Gastroesophageal sphincter (tissue), 4 donors: ENCODE results near the gene OR2V1. TPM values are rescaled to one million over a fixed set of nuclear protein-coding genes. Genes with fewer than 3 reads are reported as not detected.
"Not testable (repeated sequence)": the region's sequence is repeated elsewhere in the genome, so short reads cannot be mapped to it uniquely, and the experiment has no call there.

Source experiments
- ATAC-seq: fragments of 150-250 bp; one replicate; pipeline ENCODE4 v1.9.1; 2016; ENCODE audit warnings: mild to moderate bottlenecking, moderate library complexity
- H3K27ac ChIP-seq, 4 donors: fragments of 200-600 bp; sonication (generic) in 3 of 4; 1 replicate in 3 of 4; 2 replicates in 1 of 4; pipeline ENCODE4 v1.5.1; 2016 to 2019
- H3K27me3 ChIP-seq: fragments of 200-600 bp; sonication (generic); one replicate; pipeline ENCODE4 v1.5.1; 2019
- H3K36me3 ChIP-seq, 2 donors: fragments of 200-600 bp; sonication (generic); one replicate each; pipeline ENCODE4 v1.5.1; 2019; ENCODE audit warnings: control low read depth in 1 of 2
- H3K4me1 ChIP-seq, 3 donors: fragments of 200-600 bp; sonication (generic); 1 replicate in 2 of 3; 2 replicates in 1 of 3; pipeline ENCODE4 v1.5.1; 2016 to 2019; ENCODE audit warnings: control low read depth in 2 of 3
- H3K4me3 ChIP-seq, 2 donors: fragments of 200-600 bp; sonication (generic); one replicate each; pipeline ENCODE4 v1.5.1; 2019; ENCODE audit warnings: mild to moderate bottlenecking in 1 of 2, moderate library complexity in 1 of 2
- H3K9me3 ChIP-seq, 3 donors: fragments of 200-600 bp; sonication (generic); one replicate each; pipeline ENCODE4 v1.5.1; 2017 to 2019; ENCODE audit warnings: control low read depth in 2 of 3
- EP300 ChIP-seq: sonication (generic); formaldehyde crosslinking; IDR thresholded peaks from one replicate; pipeline ENCODE4 v1.6.1; 2017; ENCODE audit warnings: antibody characterized with exemption, mild to moderate bottlenecking
- POLR2A ChIP-seq, 2 donors: fragments of 450-650 bp; IDR thresholded peaks; one replicate each; pipeline ENCODE4 v1.6.1; 2017; ENCODE audit warnings: antibody characterized with exemption in 2 of 2, mild to moderate bottlenecking in 2 of 2, moderate library complexity in 1 of 2
- POLR2AphosphoS5 ChIP-seq: sonication (generic); formaldehyde crosslinking; IDR thresholded peaks from one replicate; pipeline ENCODE4 v1.6.1; 2017; ENCODE audit warnings: antibody characterized with exemption
- WGBS, 2 donors: methylation state at CpG; one replicate each; pipeline ENCODE4 v1.1.5; 2018; ENCODE audit warnings: low coverage in 1 of 2; 5-methylcytosine and 5-hydroxymethylcytosine counted together
- total RNA-seq, 4 donors: library from RNA; depleted of rRNA; stranded (reverse); fragments of >200 nt; gene quantifications; one replicate each; pipeline ENCODE4 v1.1.0, GENCODE V29; 2016
- TF ChIP-seq, protein P1 (sequence below), 4 experiments: fragments of 200-600 bp in 2 of 4; fragments of 450-650 bp in 2 of 4; sonication (generic) in 1 of 4; IDR thresholded peaks; one replicate each; pipeline ENCODE4 v1.5.1; 2017 to 2019; ENCODE audit warnings: antibody characterized with exemption in 4 of 4, mild to moderate bottlenecking in 2 of 4, moderate library complexity in 2 of 4

The OR2V1 gene
- total RNA-seq, 4 donors from 2014 or later, result 0.12 TPM; not detected in 3

DNA sequence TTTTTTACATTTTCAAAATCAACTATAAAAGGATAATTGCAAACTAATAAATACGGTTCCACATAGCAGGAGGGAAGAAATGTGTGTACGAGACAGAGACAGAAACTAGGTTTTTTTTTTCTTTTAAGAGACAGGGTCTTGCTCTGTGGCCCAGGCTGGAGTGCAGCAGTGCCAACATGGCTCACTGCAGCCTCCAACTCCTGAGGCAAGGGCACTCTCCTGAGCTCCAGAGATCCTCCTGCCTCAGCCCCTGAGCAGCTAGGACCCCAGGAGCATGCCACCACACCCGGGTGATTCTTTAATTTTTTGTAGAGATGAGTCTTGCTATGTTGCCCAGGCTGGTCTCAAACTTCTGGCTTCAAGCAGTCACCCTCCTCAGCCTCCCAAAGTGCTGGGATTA is 2.1 kb upstream of the OR2V1 start:
- peaks cover 0 to 20% (median 0%) of the 10 kb centered on the region in 3 donors for H3K9me3 ChIP-seq
- no peak overlapping the region for H3K4me3 ChIP-seq
- WGBS, 2 donors, result 67 to 83% methylated on average over 2 to 3 of the region's 3 CpGs
- TF ChIP-seq POLR2A (IDR thresholded peaks at IDR 0.05) (no peak), POLR2AphosphoS5 (no peak), EP300 (no peak)
- TF ChIP-seq, protein P1, sequence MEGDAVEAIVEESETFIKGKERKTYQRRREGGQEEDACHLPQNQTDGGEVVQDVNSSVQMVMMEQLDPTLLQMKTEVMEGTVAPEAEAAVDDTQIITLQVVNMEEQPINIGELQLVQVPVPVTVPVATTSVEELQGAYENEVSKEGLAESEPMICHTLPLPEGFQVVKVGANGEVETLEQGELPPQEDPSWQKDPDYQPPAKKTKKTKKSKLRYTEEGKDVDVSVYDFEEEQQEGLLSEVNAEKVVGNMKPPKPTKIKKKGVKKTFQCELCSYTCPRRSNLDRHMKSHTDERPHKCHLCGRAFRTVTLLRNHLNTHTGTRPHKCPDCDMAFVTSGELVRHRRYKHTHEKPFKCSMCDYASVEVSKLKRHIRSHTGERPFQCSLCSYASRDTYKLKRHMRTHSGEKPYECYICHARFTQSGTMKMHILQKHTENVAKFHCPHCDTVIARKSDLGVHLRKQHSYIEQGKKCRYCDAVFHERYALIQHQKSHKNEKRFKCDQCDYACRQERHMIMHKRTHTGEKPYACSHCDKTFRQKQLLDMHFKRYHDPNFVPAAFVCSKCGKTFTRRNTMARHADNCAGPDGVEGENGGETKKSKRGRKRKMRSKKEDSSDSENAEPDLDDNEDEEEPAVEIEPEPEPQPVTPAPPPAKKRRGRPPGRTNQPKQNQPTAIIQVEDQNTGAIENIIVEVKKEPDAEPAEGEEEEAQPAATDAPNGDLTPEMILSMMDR (IDR thresholded peaks at IDR 0.05), result no peak
- H3K27me3 ChIP-seq, result peaks cover 50% of the 10 kb centered on the region
- no peak overlapping the region for H3K27ac ChIP-seq
- no peak for ATAC-seq
- H3K4me1 ChIP-seq, result peaks cover 0 to 4% (median 0%) of the 10 kb centered on the region in 3 donors
- no peaks in the 10 kb centered on the region for H3K36me3 ChIP-seq

DNA sequence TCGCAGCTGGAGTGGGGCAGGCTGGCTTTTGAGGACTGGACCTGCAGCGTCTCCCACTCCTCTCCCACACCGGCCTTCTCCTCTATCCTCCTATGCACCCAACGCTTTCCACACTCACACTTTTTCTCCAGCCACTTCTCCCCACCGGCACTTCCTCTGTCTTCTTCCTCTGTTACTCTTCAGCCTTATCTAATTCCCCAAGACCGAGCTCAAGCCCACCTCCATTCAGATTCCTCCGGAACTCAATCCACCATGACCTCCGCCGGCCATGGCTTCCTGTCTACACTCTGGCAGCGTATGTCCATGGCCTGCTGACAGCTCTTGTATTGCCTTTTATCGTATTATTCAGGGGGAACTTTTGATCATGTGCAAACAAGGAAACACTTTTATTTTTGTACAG is 545 bp upstream of the OR2V1 start:
- H3K36me3 ChIP-seq, result no peaks in the 10 kb centered on the region
- H3K27me3 ChIP-seq, result peaks cover 65% of the 10 kb centered on the region
- WGBS, 2 donors, result 60 to 80% methylated on average over 11 of the region's 11 CpGs
- peaks cover 0 to 10% (median 0%) of the 10 kb centered on the region in 3 donors for H3K9me3 ChIP-seq
- TF ChIP-seq EP300 (no peak), POLR2AphosphoS5 (no peak), POLR2A (IDR thresholded peaks at IDR 0.05) (no peak)
- TF ChIP-seq, protein P1 (IDR thresholded peaks at IDR 0.05), result no peak
- H3K27ac ChIP-seq, result no peak overlapping the region
- H3K4me3 ChIP-seq, result no peak overlapping the region
- ATAC-seq, result no peak
- peaks cover 0 to 4% (median 0%) of the 10 kb centered on the region in 3 donors for H3K4me1 ChIP-seq

DNA sequence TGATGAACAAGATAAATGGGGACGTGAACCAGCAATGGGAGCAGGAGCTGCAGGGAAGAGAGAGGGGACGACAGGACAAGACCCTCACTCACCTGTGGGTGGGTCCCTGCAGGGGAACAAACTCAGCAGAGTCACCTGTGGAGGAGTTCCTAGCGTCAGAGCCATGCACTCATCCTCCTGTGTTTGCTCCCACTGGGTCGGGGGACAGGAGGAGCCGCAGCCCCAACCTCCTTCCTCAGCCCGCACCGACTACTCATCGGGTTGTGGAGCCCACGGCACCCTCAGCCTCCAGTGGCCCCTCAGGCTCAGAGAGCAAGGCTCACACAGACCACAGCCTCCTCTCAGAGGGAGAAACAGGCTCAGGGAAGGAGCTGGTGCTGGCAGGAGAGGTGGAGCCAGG is 888 bp downstream of the OR2V1 start:
- peaks cover 80% of the 10 kb centered on the region for H3K27me3 ChIP-seq
- H3K4me3 ChIP-seq, result not testable (repeated sequence)

DNA sequence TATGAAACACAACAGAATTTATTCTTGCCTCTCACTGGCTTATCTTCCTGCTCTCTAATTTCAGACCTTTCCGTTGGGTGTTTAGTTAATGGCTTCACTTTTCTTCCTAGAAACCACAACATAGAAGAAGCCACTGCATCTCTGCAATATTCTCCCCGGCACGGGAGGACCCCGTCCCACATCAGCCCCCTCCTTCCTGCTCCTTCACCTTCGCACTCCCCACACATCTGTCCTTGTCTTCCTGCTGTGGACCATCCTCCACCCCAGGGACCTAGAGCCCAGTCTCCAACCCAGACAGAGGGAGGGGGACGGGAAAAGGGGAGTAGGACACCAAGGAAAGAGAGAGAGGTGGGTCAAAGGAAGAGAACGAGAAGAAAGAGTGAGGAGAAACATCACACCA is 1.4 kb downstream of the OR2V1 start:
- WGBS, 2 donors, result 23 to 25% methylated on average over 5 to 6 of the region's 7 CpGs
- H3K27ac ChIP-seq, result no peak overlapping the region

More for the DNA sequence above, 888 bp downstream of the OR2V1 start:
- H3K4me1 ChIP-seq, ATAC-seq, H3K9me3 ChIP-seq, H3K27ac ChIP-seq, H3K36me3 ChIP-seq: not testable (repeated sequence)
- WGBS, 2 donors, result 44 to 60% methylated on average over 2 to 3 of the region's 9 CpGs

DNA sequence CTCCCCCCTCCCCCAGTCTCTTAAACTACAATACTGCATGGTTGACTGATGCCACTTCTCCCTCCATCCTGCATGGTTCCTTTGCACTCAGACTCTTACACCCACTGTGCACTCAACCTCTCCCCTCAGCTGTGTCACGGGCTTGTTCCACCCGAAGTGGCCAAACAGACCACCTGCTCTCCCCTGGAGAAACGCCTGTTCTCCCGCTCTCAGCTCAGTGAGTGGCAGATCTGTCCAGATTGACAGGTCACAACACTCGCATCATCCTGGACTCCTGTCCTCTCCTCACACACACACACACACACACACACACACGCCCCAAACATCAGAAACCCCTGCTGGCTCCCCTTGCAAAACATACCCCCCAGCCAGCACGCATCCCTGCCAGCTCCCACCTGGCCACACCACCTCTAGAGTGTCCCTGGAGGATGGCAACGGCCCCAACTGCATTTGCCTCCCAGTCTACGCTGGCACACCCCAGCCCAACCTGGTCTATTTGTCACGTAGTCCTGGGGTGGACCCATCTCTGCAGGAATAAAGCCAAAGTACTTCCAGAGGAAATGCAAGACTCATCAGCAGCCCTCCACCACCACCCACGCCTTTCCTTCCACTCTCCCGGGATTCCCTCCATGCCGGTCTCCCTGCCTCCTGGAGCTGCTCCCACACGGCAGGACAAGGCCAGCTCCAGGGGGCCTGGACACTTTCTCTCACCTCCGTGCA is 2.9 kb downstream of the OR2V1 start:
- ATAC-seq, result no peak
- Histone ChIP-seq H3K27me3 (peaks cover 95% of the 10 kb centered on the region), H3K36me3 (no peaks in the 10 kb centered on the region), H3K4me1 (no peaks in the 10 kb centered on the region), H3K27ac (no peak overlapping the region), H3K4me3 (no peak overlapping the region), H3K9me3 (no peaks in the 10 kb centered on the region)
- WGBS, 2 donors, result 51 to 52% methylated on average over 9 to 13 of the region's 15 CpGs
- TF ChIP-seq EP300 (no peak), POLR2AphosphoS5 (no peak), POLR2A (IDR thresholded peaks at IDR 0.05) (no peak)
- TF ChIP-seq, protein P1 (IDR thresholded peaks at IDR 0.05), result no peak

More for the DNA sequence above, 1.4 kb downstream of the OR2V1 start:
- peaks cover 83% of the 10 kb centered on the region for H3K27me3 ChIP-seq
- H3K36me3 ChIP-seq, result no peaks in the 10 kb centered on the region
- no peak overlapping the region for H3K4me3 ChIP-seq
- ATAC-seq, result no peak
- no peaks in the 10 kb centered on the region for H3K9me3 ChIP-seq
- TF ChIP-seq, protein P1 (IDR thresholded peaks at IDR 0.05), result no peak
- TF ChIP-seq EP300 (no peak), POLR2AphosphoS5 (no peak), POLR2A (IDR thresholded peaks at IDR 0.05) (no peak)
- peaks cover 0 to 4% (median 0%) of the 10 kb centered on the region in 3 donors for H3K4me1 ChIP-seq
